OCI-LY3 (cell line): Measurements from ENCODE around the gene KLHL21.

Experiments used
- H2AFZ ChIP-seq: fragments of 200-600, 300-600 bp; shearing (Covaris generic); 2 replicates; pipeline ENCODE4 v1.6.0; 2014; ENCODE audit warnings: antibody characterized with exemption, low read depth, low read length
- H3K27ac ChIP-seq: fragments of 200-600, 300-600 bp; sonication (generic); 2 replicates; pipeline ENCODE4 v1.5.1; 2014; ENCODE audit warnings: mild to moderate bottlenecking, low read length, moderate library complexity, mixed read lengths
- H3K27me3 ChIP-seq: fragments of 200-600, 300-600 bp; sonication (generic); 2 replicates; pipeline ENCODE4 v1.6.1; 2014; ENCODE audit warnings: low read depth, low read length, mixed read lengths
- H3K36me3 ChIP-seq: fragments of 200-600, 300-600 bp; sonication (generic); replicated peaks from 2 replicates; pipeline ENCODE3; 2014; ENCODE audit warnings: low read depth, low read length, mixed read lengths
- H3K4me1 ChIP-seq: fragments of 300-600, 200-600 bp; sonication (generic); 2 replicates; pipeline ENCODE4 v1.6.1; 2014; ENCODE audit warnings: low read length, mixed read lengths
- H3K4me2 ChIP-seq: fragments of 200-600, 300-600 bp; sonication (generic); 2 replicates; pipeline ENCODE4 v1.6.1; 2014; ENCODE audit warnings: low read length, mixed read lengths
- H3K4me3 ChIP-seq: fragments of 300-600, 200-600 bp; sonication (generic); 2 replicates; pipeline ENCODE4 v1.5.1; 2014; ENCODE audit warnings: antibody characterized with exemption, mild to moderate bottlenecking, low read length, moderate library complexity
- H3K79me2 ChIP-seq: fragments of 300-600, 200-600 bp; shearing (Covaris generic); 2 replicates; pipeline ENCODE4 v1.6.1; 2014; ENCODE audit warnings: mild to moderate bottlenecking, low read length, mixed read lengths
- H3K9ac ChIP-seq: fragments of 300-600, 200-600 bp; shearing (Covaris generic); 2 replicates; pipeline ENCODE4 v1.6.0; 2014; ENCODE audit warnings: mild to moderate bottlenecking, low read length, moderate library complexity
- H3K9me3 ChIP-seq: fragments of 200-600, 300-600 bp; shearing (Covaris generic); 2 replicates; pipeline ENCODE4 v1.6.1; 2014; ENCODE audit warnings: low read length, mixed read lengths; ENCODE audit not compliant: insufficient read depth
- H4K20me1 ChIP-seq: fragments of 200-600, 300-600 bp; sonication (generic); 2 replicates; pipeline ENCODE4 v1.6.1; 2016; ENCODE audit warnings: low read length, mixed read lengths; ENCODE audit not compliant: insufficient read depth
- EZH2phosphoT487 ChIP-seq: fragments of 200-600 bp; shearing (Covaris generic); IDR thresholded peaks from 2 replicates; pipeline ENCODE4 v1.6.1; 2018; ENCODE audit warnings: antibody characterized with exemption, mixed run types, low read depth
- TF ChIP-seq, protein P1 (sequence below): fragments of 200-600, 300-600 bp; sonication (generic); IDR thresholded peaks from 2 replicates; pipeline ENCODE4 v1.5.1; 2014; ENCODE audit warnings: antibody characterized with exemption, low read length, low read depth

Gene KLHL21

DNA sequence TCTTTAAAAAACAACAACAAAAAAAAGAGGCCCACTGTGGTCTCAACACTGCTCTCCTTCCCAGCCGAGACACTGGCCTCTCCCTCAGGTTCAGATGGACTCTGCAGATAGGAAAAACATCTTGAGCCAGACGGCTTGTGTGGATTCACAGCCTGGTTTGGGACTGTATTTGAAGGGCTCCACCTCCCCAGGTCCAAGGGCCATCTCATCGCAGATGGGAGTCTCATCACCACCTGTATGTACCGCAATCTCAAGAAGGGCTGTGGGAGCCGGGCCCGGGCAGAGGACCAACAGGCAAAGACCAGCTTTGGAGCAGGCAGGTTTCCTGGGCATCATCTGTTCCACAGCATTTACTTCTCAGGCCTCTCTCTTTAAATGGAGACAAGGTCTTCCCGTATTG is 12.6 kb downstream of the KLHL21 start:
- TF ChIP-seq EZH2phosphoT487, result no peak
- TF ChIP-seq, protein P1, sequence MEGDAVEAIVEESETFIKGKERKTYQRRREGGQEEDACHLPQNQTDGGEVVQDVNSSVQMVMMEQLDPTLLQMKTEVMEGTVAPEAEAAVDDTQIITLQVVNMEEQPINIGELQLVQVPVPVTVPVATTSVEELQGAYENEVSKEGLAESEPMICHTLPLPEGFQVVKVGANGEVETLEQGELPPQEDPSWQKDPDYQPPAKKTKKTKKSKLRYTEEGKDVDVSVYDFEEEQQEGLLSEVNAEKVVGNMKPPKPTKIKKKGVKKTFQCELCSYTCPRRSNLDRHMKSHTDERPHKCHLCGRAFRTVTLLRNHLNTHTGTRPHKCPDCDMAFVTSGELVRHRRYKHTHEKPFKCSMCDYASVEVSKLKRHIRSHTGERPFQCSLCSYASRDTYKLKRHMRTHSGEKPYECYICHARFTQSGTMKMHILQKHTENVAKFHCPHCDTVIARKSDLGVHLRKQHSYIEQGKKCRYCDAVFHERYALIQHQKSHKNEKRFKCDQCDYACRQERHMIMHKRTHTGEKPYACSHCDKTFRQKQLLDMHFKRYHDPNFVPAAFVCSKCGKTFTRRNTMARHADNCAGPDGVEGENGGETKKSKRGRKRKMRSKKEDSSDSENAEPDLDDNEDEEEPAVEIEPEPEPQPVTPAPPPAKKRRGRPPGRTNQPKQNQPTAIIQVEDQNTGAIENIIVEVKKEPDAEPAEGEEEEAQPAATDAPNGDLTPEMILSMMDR, result no peak
- H3K27ac ChIP-seq, result no peak overlapping the region
- H3K9me3 ChIP-seq, result no peaks in the 10 kb centered on the region
- H3K79me2 ChIP-seq, result no peaks in the 10 kb centered on the region
- no peaks in the 10 kb centered on the region for H3K4me1 ChIP-seq
- H3K9ac ChIP-seq, result no peak overlapping the region
- H2AFZ ChIP-seq, result no peak overlapping the region
- H3K4me3 ChIP-seq, result no peak overlapping the region
- peaks cover 6% of the 10 kb centered on the region for H3K36me3 ChIP-seq
- no peaks in the 10 kb centered on the region for H3K27me3 ChIP-seq
- no peak overlapping the region for H3K4me2 ChIP-seq
- no peaks in the 10 kb centered on the region for H4K20me1 ChIP-seq

DNA sequence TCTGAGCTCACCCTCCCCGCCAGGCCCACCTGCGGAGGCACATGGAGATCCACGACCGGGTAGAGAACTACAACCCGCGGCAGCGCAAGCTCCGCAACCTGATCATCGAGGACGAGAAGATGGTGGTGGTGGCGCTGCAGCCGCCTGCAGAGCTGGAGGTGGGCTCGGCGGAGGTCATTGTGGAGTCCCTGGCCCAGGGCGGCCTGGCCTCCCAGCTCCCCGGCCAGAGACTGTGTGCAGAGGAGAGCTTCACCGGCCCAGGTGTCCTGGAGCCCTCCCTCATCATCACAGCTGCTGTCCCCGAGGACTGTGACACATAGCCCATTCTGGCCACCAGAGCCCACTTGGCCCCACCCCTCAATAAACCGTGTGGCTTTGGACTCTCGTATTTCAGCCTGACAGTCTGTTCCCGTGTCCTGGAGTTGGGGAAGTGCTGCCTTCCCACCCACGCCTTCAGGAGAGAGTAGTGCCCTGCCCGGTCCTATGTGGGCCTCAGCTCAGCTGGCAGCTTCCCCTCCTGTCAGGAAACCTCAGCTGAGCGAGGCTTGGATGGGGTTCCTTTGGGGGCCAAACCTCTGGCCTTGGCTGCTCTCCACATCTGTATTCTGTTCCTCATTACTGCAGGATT is 13.7 kb downstream of the KLHL21 start:
- peaks cover 6% of the 10 kb centered on the region for H3K36me3 ChIP-seq
- H2AFZ ChIP-seq, result no peak overlapping the region
- no peak overlapping the region for H3K4me3 ChIP-seq
- no peak overlapping the region for H3K4me2 ChIP-seq
- H3K79me2 ChIP-seq, result no peaks in the 10 kb centered on the region
- H4K20me1 ChIP-seq, result no peaks in the 10 kb centered on the region
- TF ChIP-seq, protein P1, result no peak
- no peak for TF ChIP-seq EZH2phosphoT487
- H3K9ac ChIP-seq, result no peak overlapping the region
- H3K9me3 ChIP-seq, result no peaks in the 10 kb centered on the region
- H3K4me1 ChIP-seq, result no peaks in the 10 kb centered on the region
- H3K27me3 ChIP-seq, result no peaks in the 10 kb centered on the region
- no peak overlapping the region for H3K27ac ChIP-seq

DNA sequence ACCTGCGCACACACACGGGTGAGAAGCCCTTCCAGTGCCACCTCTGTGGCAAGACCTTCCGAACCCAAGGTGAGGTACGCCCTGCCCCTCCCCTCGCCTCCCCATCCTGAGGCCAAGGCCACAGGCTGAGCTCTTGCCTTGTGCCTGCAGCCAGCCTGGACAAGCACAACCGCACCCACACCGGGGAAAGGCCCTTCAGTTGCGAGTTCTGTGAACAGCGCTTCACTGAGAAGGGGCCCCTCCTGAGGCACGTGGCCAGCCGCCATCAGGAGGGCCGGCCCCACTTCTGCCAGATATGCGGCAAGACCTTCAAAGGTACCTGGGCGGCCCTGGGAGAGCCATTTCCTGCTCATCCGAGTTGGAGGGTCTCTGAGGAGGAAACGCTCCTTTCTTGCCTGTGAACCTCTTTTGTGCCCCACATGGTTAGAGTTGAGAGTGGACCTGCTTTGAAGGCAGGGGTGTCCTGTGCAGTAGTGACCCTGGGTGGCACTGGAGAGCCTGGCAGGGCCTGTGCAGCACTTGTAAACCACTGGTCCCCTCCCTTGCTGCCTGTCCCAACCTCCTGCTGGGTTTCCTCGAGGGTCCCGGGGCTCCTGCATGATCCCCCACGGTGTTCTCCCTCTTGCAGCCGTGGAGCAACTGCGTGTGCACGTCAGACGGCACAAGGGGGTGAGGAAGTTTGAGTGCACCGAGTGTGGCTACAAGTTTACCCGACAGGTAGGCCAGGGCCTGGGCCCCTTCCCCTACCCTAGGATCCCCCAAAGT is 14.4 kb downstream of the KLHL21 start:
- no peak overlapping the region for H2AFZ ChIP-seq
- H3K79me2 ChIP-seq, result no peaks in the 10 kb centered on the region
- peaks cover 6% of the 10 kb centered on the region for H3K36me3 ChIP-seq
- no peaks in the 10 kb centered on the region for H3K9me3 ChIP-seq
- TF ChIP-seq, protein P1, result no peak
- no peak for TF ChIP-seq EZH2phosphoT487
- H3K4me3 ChIP-seq, result no peak overlapping the region
- no peak overlapping the region for H3K9ac ChIP-seq
- no peaks in the 10 kb centered on the region for H4K20me1 ChIP-seq
- no peak overlapping the region for H3K4me2 ChIP-seq
- no peak overlapping the region for H3K27ac ChIP-seq
- no peaks in the 10 kb centered on the region for H3K27me3 ChIP-seq
- no peaks in the 10 kb centered on the region for H3K4me1 ChIP-seq

DNA sequence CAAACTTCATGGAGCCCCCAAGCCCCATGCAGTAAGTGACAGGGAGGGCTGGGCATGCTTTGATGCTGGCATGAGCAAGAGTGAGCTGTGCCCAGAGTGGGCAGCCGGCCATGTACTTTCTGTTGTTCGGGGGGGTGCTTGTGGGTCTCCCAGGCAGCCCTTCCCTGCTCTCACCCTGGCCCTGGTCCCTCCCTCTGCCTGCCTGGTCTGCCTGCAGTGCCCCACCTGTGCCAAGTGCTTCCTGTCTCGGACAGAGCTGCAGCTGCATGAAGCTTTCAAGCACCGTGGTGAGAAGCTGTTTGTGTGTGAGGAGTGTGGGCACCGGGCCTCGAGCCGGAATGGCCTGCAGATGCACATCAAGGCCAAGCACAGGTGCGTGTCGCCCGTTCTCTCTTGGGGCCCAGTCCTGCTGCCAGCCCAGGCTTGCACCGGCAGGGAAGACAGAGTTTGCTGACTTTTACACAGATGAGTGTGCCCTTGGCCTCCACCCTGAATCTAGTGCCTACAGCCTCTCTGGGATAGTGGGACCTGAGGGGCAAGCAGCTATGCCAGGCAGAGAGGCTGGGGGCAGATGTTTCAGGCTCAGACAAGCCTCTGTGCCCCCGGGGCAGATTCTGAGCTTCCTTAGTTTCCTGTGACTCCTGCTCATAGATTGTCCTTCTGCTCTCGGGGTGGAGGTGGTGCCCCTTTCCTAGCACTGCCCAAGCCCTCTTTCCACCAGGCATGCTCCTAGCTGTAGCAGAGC is 15.2 kb downstream of the KLHL21 start:
- no peak for TF ChIP-seq EZH2phosphoT487
- TF ChIP-seq, protein P1, result no peak
- no peak overlapping the region for H3K27ac ChIP-seq
- no peak overlapping the region for H3K9ac ChIP-seq
- no peaks in the 10 kb centered on the region for H3K9me3 ChIP-seq
- no peaks in the 10 kb centered on the region for H4K20me1 ChIP-seq
- H3K4me3 ChIP-seq, result no peak overlapping the region
- H3K4me1 ChIP-seq, result no peaks in the 10 kb centered on the region
- H2AFZ ChIP-seq, result no peak overlapping the region
- no peaks in the 10 kb centered on the region for H3K27me3 ChIP-seq
- H3K36me3 ChIP-seq, result peaks cover 6% of the 10 kb centered on the region
- no peaks in the 10 kb centered on the region for H3K79me2 ChIP-seq
- H3K4me2 ChIP-seq, result no peak overlapping the region
